Measurements from ENCODE around the gene PIAS4.

Gene PIAS4

GRCh38 chr19:4007021-4007835 is at the start of gene PIAS4:
Gene PIAS4, plus strand, starts transcription at chr19:4007736. Its CDS starts 25 bp downstream, at chr19:4007761.
- peak within 1 kb of the TSS; percentile 94 for H2AFZ ChIP-seq (ENCODE audit: low read depth, low read length, severe bottlenecking)
- peak within 1 kb of the TSS; percentile 79 for H3K27ac ChIP-seq (ENCODE audit: low read depth, low read length)
- no peaks in the 10 kb centered on the region for H3K9me3 ChIP-seq (ENCODE audit: insufficient read depth, low read length)
- peaks cover 41% of the 10 kb centered on the region for H3K79me2 ChIP-seq (ENCODE audit: insufficient read depth, low read length)
- peak within 1 kb of the TSS; percentile 93 for H3K4me2 ChIP-seq (ENCODE audit: low read depth, low read length, poor library complexity, severe bottlenecking)
- H4K20me1 ChIP-seq (ENCODE audit: low read depth, low read length): no peaks in the 10 kb centered on the region
- H3K36me3 ChIP-seq (ENCODE audit: low read length): no peaks in the 10 kb centered on the region
- no peaks in the 10 kb centered on the region for H3K9me2 ChIP-seq (replicated peaks; ENCODE audit: insufficient read depth, low read length)
- H3K27me3 ChIP-seq (ENCODE audit: low read length): no peaks in the 10 kb centered on the region
- TF ChIP-seq EZH2phosphoT487 (conservative IDR thresholded peaks at IDR 0.05; ENCODE audit: low read length): no peak
- TF ChIP-seq CTCF (IDR thresholded peaks at IDR 0.05; ENCODE audit: insufficient read depth, low read length, poor library complexity, severe bottlenecking): no peak
- no peaks in the 10 kb centered on the region for H3F3A ChIP-seq (ENCODE audit: insufficient read depth)
- H3K9ac ChIP-seq (ENCODE audit: low read length): peak within 1 kb of the TSS; percentile 92
- H3K4me3 ChIP-seq (ENCODE audit: insufficient read depth, low read length, poor library complexity, severe bottlenecking): peak within 1 kb of the TSS; percentile 86

- Histone ChIP-seq H3K4me2 (ENCODE audit: low read depth, low read length, poor library complexity, severe bottlenecking) (no peak overlapping the region), H4K20me1 (ENCODE audit: low read depth, low read length) (no peaks in the 10 kb centered on the region), H3K36me3 (ENCODE audit: low read length) (no peaks in the 10 kb centered on the region), H2AFZ (ENCODE audit: low read depth, low read length, severe bottlenecking) (no peak overlapping the region), H3K27me3 (ENCODE audit: low read length) (no peaks in the 10 kb centered on the region), H3K9ac (ENCODE audit: low read length) (no peak overlapping the region), H3F3A (ENCODE audit: insufficient read depth) (no peaks in the 10 kb centered on the region), H3K79me2 (ENCODE audit: insufficient read depth, low read length) (no peaks in the 10 kb centered on the region), H3K4me3 (ENCODE audit: insufficient read depth, low read length, poor library complexity, severe bottlenecking) (no peak overlapping the region), H3K9me3 (ENCODE audit: insufficient read depth, low read length) (no peaks in the 10 kb centered on the region), H3K27ac (ENCODE audit: low read depth, low read length) (no peak overlapping the region), H3K9me2 (replicated peaks; ENCODE audit: insufficient read depth, low read length) (no peaks in the 10 kb centered on the region)
- TF ChIP-seq EZH2phosphoT487 (conservative IDR thresholded peaks at IDR 0.05; ENCODE audit: low read length) (no peak), CTCF (IDR thresholded peaks at IDR 0.05; ENCODE audit: insufficient read depth, low read length, poor library complexity, severe bottlenecking) (no peak)
These were observed 48.4 kb upstream of the PIAS4 start for GRCh38 chr19:3958836-3959765.

- TF ChIP-seq CTCF (IDR thresholded peaks at IDR 0.05; ENCODE audit: insufficient read depth, low read length, poor library complexity, severe bottlenecking): no peak
- TF ChIP-seq EZH2phosphoT487 (conservative IDR thresholded peaks at IDR 0.05; ENCODE audit: low read length): no peak
- Histone ChIP-seq H4K20me1 (ENCODE audit: low read depth, low read length) (no peaks in the 10 kb centered on the region), H2AFZ (ENCODE audit: low read depth, low read length, severe bottlenecking) (no peak overlapping the region), H3K4me3 (ENCODE audit: insufficient read depth, low read length, poor library complexity, severe bottlenecking) (no peak overlapping the region), H3K9me2 (replicated peaks; ENCODE audit: insufficient read depth, low read length) (no peaks in the 10 kb centered on the region), H3K9me3 (ENCODE audit: insufficient read depth, low read length) (no peaks in the 10 kb centered on the region), H3K36me3 (ENCODE audit: low read length) (no peaks in the 10 kb centered on the region), H3K27ac (ENCODE audit: low read depth, low read length) (no peak overlapping the region), H3K9ac (ENCODE audit: low read length) (no peak overlapping the region), H3K27me3 (ENCODE audit: low read length) (no peaks in the 10 kb centered on the region), H3K79me2 (ENCODE audit: insufficient read depth, low read length) (no peaks in the 10 kb centered on the region), H3K4me2 (ENCODE audit: low read depth, low read length, poor library complexity, severe bottlenecking) (no peak overlapping the region), H3F3A (ENCODE audit: insufficient read depth) (no peaks in the 10 kb centered on the region)
These were observed 47.8 kb upstream of the PIAS4 start for GRCh38 chr19:3959766-3960131.

Data from SU-DHL-6 (cell line).